Neuronal stem cell (in vitro differentiated cells): ENCODE results near the gene CRYGA. TPM values are rescaled to one million over a fixed set of nuclear protein-coding genes. Genes with fewer than 3 reads are reported as not detected.

ENCODE experiments used
- DNase-seq: peaks from one replicate; pipeline ENCODE4 v3.0.0-alpha.2; 2013; ENCODE audit warnings: low spot score
- H2AFZ ChIP-seq: one replicate; pipeline ENCODE4 v1.6.1; 2013; ENCODE audit warnings: mild to moderate bottlenecking, low read length, inconsistent platforms
- H2AK5ac ChIP-seq: 2 replicates; pipeline ENCODE4 v1.6.1; 2013; ENCODE audit warnings: low read depth, mild to moderate bottlenecking, inconsistent platforms, low read length, moderate library complexity, mixed read lengths
- H2BK120ac ChIP-seq: 2 replicates; pipeline ENCODE4 v1.6.1; 2013; ENCODE audit warnings: low read depth, mild to moderate bottlenecking, inconsistent platforms, low read length, moderate library complexity, mixed read lengths
- H2BK12ac ChIP-seq: one replicate; pipeline ENCODE4 v1.6.1; 2013; ENCODE audit warnings: low read length, inconsistent platforms
- H2BK15ac ChIP-seq: 2 replicates; pipeline ENCODE4 v1.6.1; 2013; ENCODE audit warnings: mild to moderate bottlenecking, low read length, inconsistent platforms, mixed read lengths
- H2BK5ac ChIP-seq: one replicate; pipeline ENCODE4 v1.6.1; 2013; ENCODE audit warnings: inconsistent platforms, mild to moderate bottlenecking, low read length, moderate library complexity
- H3K14ac ChIP-seq: one replicate; pipeline ENCODE4 v1.6.1; 2013; ENCODE audit warnings: low read length, inconsistent platforms
- H3K18ac ChIP-seq: 2 replicates; pipeline ENCODE4 v1.6.1; 2013; ENCODE audit warnings: low read length, inconsistent platforms
- H3K23ac ChIP-seq: 2 replicates; pipeline ENCODE4 v1.6.1; 2013; ENCODE audit warnings: low read depth, mild to moderate bottlenecking, mixed read lengths, low read length, inconsistent platforms; ENCODE audit not compliant: poor library complexity
- H3K27ac ChIP-seq: replicated peaks from 3 replicates; pipeline ENCODE4 v1.5.1; 2013; ENCODE audit warnings: low read length, inconsistent platforms
- H3K27me3 ChIP-seq, 3 experiments: 2 replicates each; pipeline ENCODE4 v1.6.1; 2013; ENCODE audit warnings: low read length in 3 of 3, mild to moderate bottlenecking in 2 of 3, inconsistent platforms in 1 of 3, low read depth in 1 of 3, mixed read lengths in 1 of 3, moderate library complexity in 1 of 3; ENCODE audit not compliant: control insufficient read depth in 3 of 3, insufficient read depth in 3 of 3
- H3K36me3 ChIP-seq, 2 donors: replicated peaks in 1 of 2; 2 replicates each; pipeline ENCODE4 v1.6.1; 2013; ENCODE audit warnings: low read length in 2 of 2; ENCODE audit not compliant: control insufficient read depth in 2 of 2, insufficient read depth in 2 of 2
- H3K4ac ChIP-seq: 2 replicates; pipeline ENCODE4 v1.6.1; 2013; ENCODE audit warnings: inconsistent platforms, mild to moderate bottlenecking, low read length, moderate library complexity
- H3K4me1 ChIP-seq, 2 donors: 1 replicate in 1 of 2; 2 replicates in 1 of 2; pipeline ENCODE4 v1.6.1; 2013; ENCODE audit warnings: low read length in 2 of 2, low read depth in 1 of 2; ENCODE audit not compliant: control insufficient read depth in 2 of 2, insufficient read depth in 1 of 2
- H3K4me2 ChIP-seq: one replicate; pipeline ENCODE4 v1.6.1; 2013; ENCODE audit warnings: mild to moderate bottlenecking, low read length, inconsistent platforms; ENCODE audit not compliant: insufficient read depth, poor library complexity, severe bottlenecking
- H3K4me3 ChIP-seq, 2 donors: 2 replicates each; pipeline ENCODE4 v1.5.1; 2013; ENCODE audit warnings: low read length in 2 of 2, mild to moderate bottlenecking in 2 of 2, inconsistent platforms in 1 of 2, moderate library complexity in 1 of 2
- H3K79me1 ChIP-seq: one replicate; pipeline ENCODE4 v1.6.1; 2013; ENCODE audit warnings: low read depth, mild to moderate bottlenecking, inconsistent platforms, low read length, moderate library complexity
- H3K9ac ChIP-seq: one replicate; pipeline ENCODE4 v1.6.1; 2013; ENCODE audit warnings: mild to moderate bottlenecking, low read depth, low read length, inconsistent platforms; ENCODE audit not compliant: poor library complexity
- H3K9me3 ChIP-seq, 2 donors: replicated peaks in 1 of 2; 2 replicates each; pipeline versions ENCODE3 to v1.6.1; 2013; ENCODE audit warnings: low read length in 2 of 2, mild to moderate bottlenecking in 2 of 2, inconsistent platforms in 1 of 2, low read depth in 1 of 2, mixed read lengths in 1 of 2, moderate library complexity in 1 of 2; ENCODE audit not compliant: control insufficient read depth in 2 of 2, insufficient read depth in 1 of 2
- H4K8ac ChIP-seq: one replicate; pipeline ENCODE4 v1.6.1; 2013; ENCODE audit warnings: low read depth, mild to moderate bottlenecking, inconsistent platforms, low read length, moderate library complexity
- H4K91ac ChIP-seq: one replicate; pipeline ENCODE4 v1.6.1; 2013; ENCODE audit warnings: low read length, low read depth, mild to moderate bottlenecking, inconsistent platforms; ENCODE audit not compliant: poor library complexity
- WGBS, 2 donors: extraction: QIAGEN DNeasy Blood & Tissue Kit; methylation state at CpG; one replicate each; pipeline ENCODE4 v1.1.7; 2013; ENCODE audit warnings: missing lambda C conversion rate in 2 of 2, mixed read lengths in 1 of 2; ENCODE audit not compliant: insufficient read length in 2 of 2, insufficient replicate concordance in 1 of 2; ENCODE audit errors: extremely low coverage in 2 of 2; 5-methylcytosine and 5-hydroxymethylcytosine counted together
- polyA plus RNA-seq, 2 experiments: library from polyadenylated mRNA; stranded (reverse); fragments of 200-250 nt; gene quantifications; one replicate each; pipeline ENCODE4 v1.2.3, GENCODE V29; 2013

The CRYGA gene, protein sequence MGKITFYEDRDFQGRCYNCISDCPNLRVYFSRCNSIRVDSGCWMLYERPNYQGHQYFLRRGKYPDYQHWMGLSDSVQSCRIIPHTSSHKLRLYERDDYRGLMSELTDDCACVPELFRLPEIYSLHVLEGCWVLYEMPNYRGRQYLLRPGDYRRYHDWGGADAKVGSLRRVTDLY
- not detected for polyA plus RNA-seq (2013, experiment 1 of 2)
- polyA plus RNA-seq (2013, experiment 2 of 2) = not detected

DNA sequence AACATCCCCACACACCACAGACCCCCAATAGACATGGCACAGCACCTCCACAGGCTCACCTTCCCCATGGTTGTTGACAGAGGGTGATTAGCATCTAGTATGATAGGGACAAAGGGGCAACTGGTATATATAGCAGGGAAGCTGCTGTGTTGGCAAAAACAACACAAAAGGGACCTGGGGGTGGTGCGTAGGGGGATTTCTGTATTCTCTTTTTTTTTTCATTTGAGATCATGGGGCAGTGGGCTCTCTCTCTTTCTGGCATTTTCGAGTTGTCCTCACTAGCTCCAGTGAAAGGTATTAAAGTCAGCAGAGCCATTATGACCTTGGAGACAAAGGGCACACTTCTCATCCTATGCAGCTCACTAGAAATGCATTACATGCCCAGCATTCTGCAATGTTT is at the start of gene CRYGA:
Gene CRYGA, minus strand, starts transcription at position 101 of the 400 bp plus-strand sequence. Its CDS starts 33 bp downstream, at position 68.
- no peak within 1 kb of the TSS for H4K91ac ChIP-seq
- H3K23ac ChIP-seq = no peak within 1 kb of the TSS
- H3K14ac ChIP-seq = no peak within 1 kb of the TSS
- H4K8ac ChIP-seq = no peak within 1 kb of the TSS
- H2AFZ ChIP-seq = no peak within 1 kb of the TSS
- H2BK15ac ChIP-seq = no peak within 1 kb of the TSS
- H2BK120ac ChIP-seq = no peak within 1 kb of the TSS
- H3K27ac ChIP-seq = no peak within 1 kb of the TSS
- no peaks in the 10 kb centered on the region for H3K9me3 ChIP-seq
- H3K18ac ChIP-seq = no peak within 1 kb of the TSS
- H3K4me1 ChIP-seq = peaks cover 0 to 3% of the 10 kb centered on the region in 2 donors
- peak within 1 kb of the TSS; percentile 8 for H2AK5ac ChIP-seq
- no peak within 1 kb of the TSS for H3K4ac ChIP-seq
- H3K4me3 ChIP-seq = no peak within 1 kb of the TSS
- no peak within 1 kb of the TSS for H3K4me2 ChIP-seq
- peak within 1 kb of the TSS; percentile 9 for H3K9ac ChIP-seq
- H2BK5ac ChIP-seq = no peak within 1 kb of the TSS
- no peaks in the 10 kb centered on the region for H3K36me3 ChIP-seq
- DNase-seq = no peak
- no peaks in the 10 kb centered on the region for H3K27me3 ChIP-seq
- no peak within 1 kb of the TSS for H2BK12ac ChIP-seq
- no peaks in the 10 kb centered on the region for H3K79me1 ChIP-seq
- WGBS, 2 donors = no CpG with 5 or more reads among the region's 2 CpGs

DNA sequence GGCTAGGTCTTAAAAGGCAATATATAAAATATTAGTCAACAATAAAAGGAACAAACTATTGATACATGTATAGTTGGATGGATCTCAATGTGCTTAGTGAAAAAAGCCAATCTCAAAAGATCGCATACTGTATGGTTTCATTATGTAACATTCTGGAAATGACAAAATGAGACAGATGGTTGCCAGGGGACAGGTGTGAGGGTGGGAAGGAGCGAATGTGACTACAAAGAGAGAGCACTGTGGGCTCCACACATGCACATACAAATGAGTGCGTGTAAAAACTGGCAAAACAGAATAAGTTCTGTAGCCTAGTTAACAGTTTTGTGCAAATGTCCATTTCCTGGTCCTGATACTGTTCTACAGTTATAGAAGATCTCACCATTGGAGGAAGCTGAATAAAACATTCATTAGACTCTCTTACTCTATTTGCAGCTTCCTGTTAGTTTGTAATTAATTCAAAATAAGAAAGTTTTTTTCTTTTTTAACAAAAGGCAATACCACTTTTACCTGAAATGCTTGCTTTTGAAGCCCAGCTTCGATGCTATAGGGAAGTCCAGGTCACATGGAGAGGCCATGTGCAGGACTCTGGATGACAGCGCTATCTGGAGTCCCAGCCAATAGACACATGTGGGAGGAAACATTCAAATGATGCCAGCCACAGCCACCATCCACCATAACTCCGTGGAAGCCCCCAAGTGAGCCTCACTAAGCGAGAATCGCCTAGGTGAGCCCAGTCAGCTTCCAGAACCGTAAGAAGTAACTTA is 47.5 kb upstream of the CRYGA start:
- H3K9me3 ChIP-seq = no peaks in the 10 kb centered on the region
- no peak overlapping the region for H2BK15ac ChIP-seq
- H2BK120ac ChIP-seq = no peak overlapping the region
- no peak overlapping the region for H4K91ac ChIP-seq
- H2AFZ ChIP-seq = no peak overlapping the region
- no peak overlapping the region for H3K14ac ChIP-seq
- DNase-seq = no peak
- H3K18ac ChIP-seq = no peak overlapping the region
- no peak overlapping the region for H3K23ac ChIP-seq
- no peak overlapping the region for H2BK12ac ChIP-seq
- no peak overlapping the region for H3K4me2 ChIP-seq
- no peak overlapping the region for H2BK5ac ChIP-seq
- no peak overlapping the region for H3K9ac ChIP-seq
- H3K27me3 ChIP-seq = no peaks in the 10 kb centered on the region
- no CpG with 5 or more reads among the region's 9 CpGs for WGBS, 2 donors
- no peak overlapping the region for H3K27ac ChIP-seq
- no peak overlapping the region for H4K8ac ChIP-seq
- H3K36me3 ChIP-seq = no peaks in the 10 kb centered on the region
- H3K4me1 ChIP-seq = peaks cover 0 to 2% of the 10 kb centered on the region in 2 donors
- H2AK5ac ChIP-seq = no peak overlapping the region
- H3K4ac ChIP-seq = no peak overlapping the region
- H3K79me1 ChIP-seq = no peaks in the 10 kb centered on the region
- no peak overlapping the region for H3K4me3 ChIP-seq

DNA sequence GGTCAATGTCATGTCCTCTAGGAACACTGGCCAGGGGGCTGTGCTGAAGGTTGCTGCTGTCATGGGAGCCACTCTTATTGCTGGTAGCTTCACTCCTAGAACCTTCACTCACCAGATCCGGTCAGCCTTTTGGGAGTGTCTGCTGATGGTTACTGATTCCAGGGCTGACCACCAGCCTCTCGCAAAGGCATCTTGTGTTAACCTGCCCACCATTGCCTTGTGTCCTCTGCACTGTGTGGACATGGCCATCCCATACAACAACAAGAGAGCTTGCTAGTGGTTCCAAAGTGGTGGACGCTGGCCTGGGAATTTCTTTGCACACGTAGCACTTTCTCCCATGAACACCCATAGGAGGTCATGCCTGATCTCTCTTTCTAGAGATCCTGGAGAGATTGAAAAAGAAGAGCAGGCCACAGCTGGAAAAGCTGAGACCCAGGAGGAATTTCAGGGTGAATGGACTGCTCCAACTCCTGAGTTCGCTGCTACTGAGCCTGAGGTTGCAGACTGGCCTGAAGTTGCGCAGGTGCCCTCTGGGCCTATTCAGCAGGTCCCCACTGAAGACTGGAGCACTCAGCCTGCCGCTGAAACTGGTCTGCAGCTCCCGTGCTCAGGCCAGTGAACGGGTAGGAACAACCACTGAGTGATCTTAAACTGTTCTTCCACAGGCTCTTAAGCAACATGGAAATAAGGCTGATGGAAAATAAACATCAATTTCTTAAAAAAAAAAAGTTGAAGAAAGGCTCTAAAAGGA is 45.1 kb upstream of the CRYGA start:
- H2BK15ac ChIP-seq = no peak overlapping the region
- H3K36me3 ChIP-seq = no peaks in the 10 kb centered on the region
- no peak overlapping the region for H3K14ac ChIP-seq
- H3K4ac ChIP-seq = no peak overlapping the region
- no peak overlapping the region for H3K18ac ChIP-seq
- WGBS, 2 donors = no CpG with 5 or more reads among the region's 9 CpGs
- H2BK5ac ChIP-seq = no peak overlapping the region
- no peaks in the 10 kb centered on the region for H3K9me3 ChIP-seq
- H3K23ac ChIP-seq = no peak overlapping the region
- peak overlapping the region in 1 of 2 donors; percentile 53 for H3K4me3 ChIP-seq
- H3K27me3 ChIP-seq = no peaks in the 10 kb centered on the region
- H3K27ac ChIP-seq = no peak overlapping the region
- no peaks in the 10 kb centered on the region for H3K4me1 ChIP-seq
- H3K79me1 ChIP-seq = no peaks in the 10 kb centered on the region
- no peak overlapping the region for H2BK12ac ChIP-seq
- DNase-seq = no peak
- no peak overlapping the region for H4K8ac ChIP-seq
- no peak overlapping the region for H3K4me2 ChIP-seq
- H2BK120ac ChIP-seq = no peak overlapping the region
- H2AFZ ChIP-seq = no peak overlapping the region
- H4K91ac ChIP-seq = no peak overlapping the region
- no peak overlapping the region for H3K9ac ChIP-seq
- no peak overlapping the region for H2AK5ac ChIP-seq

DNA sequence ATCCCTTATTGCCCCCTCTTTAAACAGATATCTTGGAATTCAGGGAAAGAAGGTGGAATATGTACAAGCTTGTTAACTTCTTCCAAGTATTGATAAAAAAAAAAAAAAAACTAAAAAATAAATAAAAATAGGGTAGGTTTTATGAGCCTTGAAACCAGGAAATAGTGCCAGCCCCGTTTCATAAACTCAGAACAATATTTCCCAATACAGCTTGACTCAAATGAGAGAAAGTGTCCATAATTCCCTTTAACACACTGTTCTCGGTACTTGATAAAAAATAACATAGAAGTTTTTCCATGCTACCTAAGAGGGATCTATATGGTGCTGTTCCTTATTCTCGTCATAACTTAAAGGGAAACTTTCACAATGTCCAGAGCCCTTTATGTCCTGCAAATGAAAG is 44.4 kb upstream of the CRYGA start:
- Histone ChIP-seq H3K79me1 (no peaks in the 10 kb centered on the region), H3K23ac (no peak overlapping the region), H3K9ac (no peak overlapping the region), H3K4me2 (no peak overlapping the region), H2BK15ac (no peak overlapping the region), H3K9me3 (no peaks in the 10 kb centered on the region), H2AFZ (no peak overlapping the region), H2BK120ac (no peak overlapping the region), H3K36me3 (no peaks in the 10 kb centered on the region), H4K8ac (no peak overlapping the region), H3K14ac (no peak overlapping the region), H3K27ac (no peak overlapping the region), H2AK5ac (no peak overlapping the region), H2BK12ac (no peak overlapping the region), H3K27me3 (no peaks in the 10 kb centered on the region), H3K4ac (no peak overlapping the region), H4K91ac (no peak overlapping the region), H3K4me1 (peaks cover 0 to under 1% of the 10 kb centered on the region in 2 donors), H3K4me3 (no peak overlapping the region), H2BK5ac (no peak overlapping the region), H3K18ac (no peak overlapping the region)
- no peak for DNase-seq
- no CpG with 5 or more reads among the region's 3 CpGs for WGBS, 2 donors
